GM23338 (cell line): ENCODE results near the gene GALNT5. TPM values are rescaled to one million over a fixed set of nuclear protein-coding genes. Genes with fewer than 3 reads are reported as not detected.

Experiments
- ATAC-seq: fragments of 200-7000 bp; cut with Tn5 transposase; 3 replicates; pipeline ENCODE4 v1.9.1; 2020
- DNase-seq: peaks from one replicate; pipeline ENCODE4 v3.0.0-alpha.2; 2015; ENCODE audit warnings: low spot score
- H2AFZ ChIP-seq: fragments of 200-600 bp; sonication (generic); 2 replicates; pipeline ENCODE4 v1.8.0; 2016; ENCODE audit warnings: antibody characterized with exemption, mild to moderate bottlenecking, moderate library complexity
- H3F3A ChIP-seq: fragments of 200-600 bp; sonication (generic); replicated peaks from 2 replicates; pipeline ENCODE4 v1.8.0; 2017; ENCODE audit warnings: antibody characterized with exemption, mixed run types, low read depth
- H3K27ac ChIP-seq: fragments of 200-600 bp; sonication (generic); 2 replicates; pipeline ENCODE4 v1.6.1; 2016; ENCODE audit warnings: low read depth
- H3K27me3 ChIP-seq: fragments of 200-600 bp; sonication (generic); 2 replicates; pipeline ENCODE4 v1.8.0; 2016; ENCODE audit warnings: mild to moderate bottlenecking, mixed run types, moderate library complexity; ENCODE audit not compliant: insufficient read depth
- H3K36me3 ChIP-seq: fragments of 200-600 bp; sonication (generic); 2 replicates; pipeline ENCODE4 v1.8.0; 2016; ENCODE audit warnings: mild to moderate bottlenecking; ENCODE audit not compliant: insufficient read depth
- H3K4me1 ChIP-seq: fragments of 200-600 bp; sonication (generic); 2 replicates; pipeline ENCODE4 v1.8.0; 2016; ENCODE audit warnings: mild to moderate bottlenecking, moderate library complexity; ENCODE audit not compliant: insufficient read depth
- H3K4me2 ChIP-seq: fragments of 200-600 bp; sonication (generic); 2 replicates; pipeline ENCODE4 v1.7.1; 2017; ENCODE audit warnings: mixed run types
- H3K4me3 ChIP-seq: fragments of 200-600 bp; sonication (generic); 2 replicates; pipeline ENCODE4 v1.6.1; 2016; ENCODE audit warnings: mixed run types
- H3K79me2 ChIP-seq: fragments of 200-600 bp; sonication (generic); replicated peaks from 2 replicates; pipeline ENCODE4 v1.8.0; 2017; ENCODE audit warnings: mild to moderate bottlenecking; ENCODE audit not compliant: insufficient read depth
- H3K9me2 ChIP-seq: fragments of 200-600 bp; sonication (generic); 2 replicates; pipeline ENCODE4 v1.8.0; 2017; ENCODE audit not compliant: insufficient read depth
- H4K20me1 ChIP-seq: fragments of 200-600 bp; sonication (generic); replicated peaks from 2 replicates; pipeline ENCODE4 v1.8.0; 2017; ENCODE audit warnings: mild to moderate bottlenecking; ENCODE audit not compliant: insufficient read depth
- H3K27ac Mint-ChIP-seq: 2 replicates; pipeline ENCODE4 v1.8.0; 2020; ENCODE audit warnings: inconsistent platforms, mild to moderate bottlenecking, moderate library complexity, mixed read lengths
- H3K27me3 Mint-ChIP-seq: 3 replicates; pipeline ENCODE4 v1.8.0; 2022; ENCODE audit warnings: low read depth, mild to moderate bottlenecking, moderate library complexity, mixed read lengths, inconsistent platforms; ENCODE audit not compliant: insufficient read depth, poor library complexity
- H3K36me3 Mint-ChIP-seq: 3 replicates; pipeline ENCODE4 v1.8.0; 2021; ENCODE audit warnings: low read depth, mild to moderate bottlenecking, inconsistent platforms, moderate library complexity, mixed read lengths
- H3K4me1 Mint-ChIP-seq: 3 replicates; pipeline ENCODE4 v1.8.0; 2020; ENCODE audit warnings: mild to moderate bottlenecking, inconsistent platforms, mixed read lengths
- H3K4me3 Mint-ChIP-seq: 3 replicates; pipeline ENCODE4 v1.8.0; 2021; ENCODE audit warnings: moderate library complexity, mild to moderate bottlenecking, inconsistent platforms, mixed read lengths
- H3K9me3 Mint-ChIP-seq: 3 replicates; pipeline ENCODE4 v1.8.0; 2020; ENCODE audit warnings: moderate library complexity, mild to moderate bottlenecking, inconsistent platforms, mixed read lengths
- CTCF ChIP-seq, 2 experiments: fragments of 200-600 bp in 1 of 2; sonication (generic) in 1 of 2; conservative IDR thresholded peaks; 2 replicates each; pipeline versions ENCODE4 v1.5.1 to v1.6.1; 2016 to 2017; ENCODE audit warnings: antibody characterized with exemption in 2 of 2, low read depth in 2 of 2, mild to moderate bottlenecking in 2 of 2, moderate library complexity in 1 of 2
- EZH2 ChIP-seq: fragments of 200-600 bp; sonication (generic); IDR thresholded peaks from one replicate; pipeline ENCODE4 v1.8.0; 2017; ENCODE audit warnings: antibody characterized with exemption, mild to moderate bottlenecking, low read depth; ENCODE audit not compliant: unreplicated experiment
- JUNB ChIP-seq: IDR thresholded peaks from one replicate; pipeline ENCODE4 v1.6.1; 2016; ENCODE audit warnings: antibody characterized with exemption; ENCODE audit not compliant: unreplicated experiment
- NANOG ChIP-seq: IDR thresholded peaks from 2 replicates; pipeline ENCODE4 v1.6.1; 2016; ENCODE audit warnings: antibody characterized with exemption, borderline replicate concordance
- POLR2AphosphoS5 ChIP-seq: IDR thresholded peaks from 2 replicates; pipeline ENCODE4 v1.6.1; 2016; ENCODE audit warnings: antibody characterized with exemption, low read depth
- REST ChIP-seq: IDR thresholded peaks from one replicate; pipeline ENCODE4 v1.6.1; 2018; ENCODE audit warnings: antibody characterized with exemption; ENCODE audit not compliant: unreplicated experiment
- STAT1 ChIP-seq: IDR thresholded peaks from one replicate; pipeline ENCODE4 v1.6.1; 2016; ENCODE audit warnings: antibody characterized with exemption; ENCODE audit not compliant: unreplicated experiment
- ZNF114 ChIP-seq: fragments of 250-450 bp; sonication (Bioruptor Pico); IDR thresholded peaks from 2 replicates; pipeline ENCODE4 v1.5.0; 2020; ENCODE audit warnings: mild to moderate bottlenecking, moderate library complexity
- ZNF331 ChIP-seq: fragments of 250-450 bp; sonication (Bioruptor Pico); IDR thresholded peaks from 2 replicates; pipeline ENCODE4 v1.5.0; 2020; ENCODE audit warnings: low read depth, mild to moderate bottlenecking, moderate library complexity
- polyA plus RNA-seq: library from polyadenylated mRNA; unstranded; fragments of >200 nt; fragmentation: Nextera tagmentation; extraction: Ambion mirVana; gene quantifications from 2 replicates; pipeline ENCODE4 v1.2.1, GENCODE V29; 2016
- total RNA-seq: library from RNA; depleted of rRNA; stranded (reverse); fragments of >200 nt; shearing (Covaris generic); gene quantifications from 2 replicates; pipeline ENCODE4 v1.2.3, GENCODE V29; 2014

GALNT5 gene
- total and polyA plus RNA-seq, 2 experiments from 2014 or later, result 0.05 to 0.14 TPM

- TF ChIP-seq CTCF (conservative IDR thresholded peaks at IDR 0.05; ENCODE audit: low read depth in 2 of 2), result no peak
- TF ChIP-seq NANOG, result no peak
These were observed 61.4 kb downstream of the GALNT5 start (continued) for GRCh38 chr2:157318884-157319283.

GRCh38 chr2:157319795-157320194, 62.3 kb downstream of the GALNT5 start:
- no peak for ATAC-seq
- Histone ChIP-seq H3K27ac (no peak overlapping the region), H3K4me2 (no peak overlapping the region), H3K27me3 (no peaks in the 10 kb centered on the region), H3K36me3 (no peaks in the 10 kb centered on the region), H3K79me2 (no peaks in the 10 kb centered on the region), H3K4me3 (no peak overlapping the region), H3K9me2 (peaks cover 10% of the 10 kb centered on the region; the same call in 1 of the 2 replicates), H4K20me1 (no peaks in the 10 kb centered on the region), H3F3A (no peaks in the 10 kb centered on the region), H3K4me1 (peaks cover 32% of the 10 kb centered on the region), H2AFZ (no peak overlapping the region)
- Mint-ChIP-seq H3K4me1 (peaks cover 40% of the 10 kb centered on the region), H3K9me3 (no peaks in the 10 kb centered on the region), H3K27ac (no peak overlapping the region), H3K4me3 (no peak overlapping the region), H3K36me3 (no peaks in the 10 kb centered on the region), H3K27me3 (no peaks in the 10 kb centered on the region)
- no peak for DNase-seq
- TF ChIP-seq EZH2 (no peak), REST (no peak), ZNF331 (CRISPR knock-in tag) (no peak), STAT1 (no peak), JUNB (no peak), POLR2AphosphoS5 (no peak), ZNF114 (CRISPR knock-in tag) (no peak), NANOG (no peak)

- no peaks in the 10 kb centered on the region for H3K36me3 ChIP-seq
- H3K9me2 ChIP-seq, result peaks cover 10% of the 10 kb centered on the region; the same call in 1 of the 2 replicates
- Mint-ChIP-seq H3K27me3 (no peaks in the 10 kb centered on the region), H3K27ac (no peak overlapping the region), H3K9me3 (no peaks in the 10 kb centered on the region), H3K4me1 (peaks cover 42% of the 10 kb centered on the region), H3K36me3 (no peaks in the 10 kb centered on the region), H3K4me3 (no peak overlapping the region)
- H3K4me2 ChIP-seq, result no peak overlapping the region
- no peak for DNase-seq
- no peaks in the 10 kb centered on the region for H3F3A ChIP-seq
- H4K20me1 ChIP-seq, result no peaks in the 10 kb centered on the region
- no peak overlapping the region for H3K27ac ChIP-seq
- no peaks in the 10 kb centered on the region for H3K27me3 ChIP-seq
- no peak overlapping the region for H3K4me3 ChIP-seq
- H3K79me2 ChIP-seq, result no peaks in the 10 kb centered on the region
- H3K4me1 ChIP-seq, result peaks cover 30% of the 10 kb centered on the region
- H2AFZ ChIP-seq, result no peak overlapping the region
- ATAC-seq, result no peak
- no peak for TF ChIP-seq REST
- TF ChIP-seq EZH2, result no peak
- TF ChIP-seq ZNF114 (CRISPR knock-in tag), result no peak
- TF ChIP-seq POLR2AphosphoS5, result no peak
- no peak for TF ChIP-seq NANOG
- TF ChIP-seq ZNF331 (CRISPR knock-in tag), result no peak
- TF ChIP-seq JUNB, result no peak
These were observed 62.9 kb downstream of the GALNT5 start for GRCh38 chr2:157320409-157320808.
